ENCODE measurements around the gene ST8SIA5.

GRCh38 chr18:46754661-46755292, 2.1 kb downstream of the ST8SIA5 start:
- TF ChIP-seq CTCF (IDR thresholded peaks at IDR 0.05) (no peak), POLR2A (IDR thresholded peaks at IDR 0.05) (no peak)
